Neural cell (in vitro differentiated cells): ENCODE measurements around the gene COL23A1.
"Not testable (repeated sequence)": the region's sequence is repeated elsewhere in the genome, so short reads cannot be mapped to it uniquely, and the experiment has no call there.

Experiments used
- CTCF ChIP-seq: fragments of 450-650 bp; IDR thresholded peaks from 2 replicates; pipeline ENCODE4 v1.5.1; 2014; ENCODE audit warnings: antibody characterized with exemption, mild to moderate bottlenecking, moderate library complexity; ENCODE audit not compliant: poor library complexity, severe bottlenecking
- EP300 ChIP-seq: fragments of 450-650 bp; conservative IDR thresholded peaks from 2 replicates; pipeline ENCODE4 v1.6.1; 2014; ENCODE audit warnings: antibody characterized with exemption, mild to moderate bottlenecking, moderate library complexity; ENCODE audit not compliant: poor library complexity, severe bottlenecking
- EZH2 ChIP-seq: fragments of 200-600, 300-800 bp; shearing (Covaris generic), sonication (generic); IDR thresholded peaks from 2 replicates; pipeline ENCODE4 v1.6.1; 2014; ENCODE audit warnings: antibody characterized with exemption, low read length, borderline replicate concordance, mild to moderate bottlenecking; ENCODE audit not compliant: insufficient read depth, poor library complexity, severe bottlenecking
- REST ChIP-seq: IDR thresholded peaks from 2 replicates; pipeline ENCODE4 v1.6.1; 2012; ENCODE audit warnings: borderline replicate concordance
- TAF1 ChIP-seq: IDR thresholded peaks from 2 replicates; pipeline ENCODE4 v1.6.1; 2012; ENCODE audit warnings: low read depth

- not testable (repeated sequence) for TF ChIP-seq CTCF, EP300, REST, TAF1, EZH2
These were observed 361.1 kb downstream of the COL23A1 start for GRCh38 chr5:178229111-178229510.
